Measurements from ENCODE around the gene TBX4. TPM values are rescaled to one million over a fixed set of nuclear protein-coding genes. Genes with fewer than 3 reads are reported as not detected.

TBX4 gene
- polyA plus RNA-seq, 1 donor (not counting 4 experiments of a cell fraction or from before 2014, with no cell fraction given), result 0.04 TPM

DNA sequence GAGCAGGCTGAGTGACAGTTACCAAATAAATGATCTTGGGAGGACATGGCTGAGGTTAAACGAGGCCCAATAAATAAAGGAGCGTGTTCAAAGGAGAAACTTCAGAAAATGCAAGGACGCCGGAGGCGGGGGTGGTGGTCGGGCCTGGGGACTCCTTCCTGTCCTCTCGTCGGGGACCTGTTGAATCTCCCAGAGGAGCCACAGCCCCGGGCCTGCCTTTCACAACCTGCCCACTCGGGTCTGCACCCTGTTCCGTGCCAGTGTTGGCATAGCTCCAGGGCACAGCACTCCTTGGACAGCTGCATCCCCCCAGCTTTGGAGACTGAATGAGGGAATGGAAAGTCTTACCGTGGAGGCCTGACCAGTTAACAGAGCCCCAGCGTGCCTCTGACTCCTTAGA lies 8.1 kb upstream of the TBX4 start:
- H3K4me2 ChIP-seq (ENCODE audit: control insufficient read depth, extremely low read depth, insufficient read depth, low read depth, low read length), result no peak overlapping the region
- H3K27ac ChIP-seq (ENCODE audit: control insufficient read depth, insufficient read depth, low read length), result no peak overlapping the region
- no peaks in the 10 kb centered on the region for H3K36me3 ChIP-seq (ENCODE audit: control insufficient read depth in 2 of 2, extremely low read depth in 1 of 2, insufficient read depth in 2 of 2, low read length in 2 of 2)
- H3K9me3 ChIP-seq (ENCODE audit: control insufficient read depth, low read depth, low read length), result no peaks in the 10 kb centered on the region
- H3K9ac ChIP-seq (ENCODE audit: control insufficient read depth, extremely low read depth, insufficient read depth, low read length), result no peak overlapping the region
- DNase-seq (ENCODE audit: low read depth, low spot score), result no peak
- dilution Hi-C loops (cut with MboI; ENCODE audit: extremely low pct_ligation_motif_present, low sequenced_read_pairs), result no loop called here
- peaks cover 11% of the 10 kb centered on the region for H3K27me3 ChIP-seq (ENCODE audit: control insufficient read depth, extremely low read depth, insufficient read depth, low read length)
- no peak for FAIRE-seq
- H3K9me1 ChIP-seq (ENCODE audit: control insufficient read depth, extremely low read depth, insufficient read depth, low read length), result no peaks in the 10 kb centered on the region
- H3K4me3 ChIP-seq (ENCODE audit: control insufficient read depth in 2 of 3, extremely low read depth in 1 of 3, insufficient read depth in 2 of 3, low read depth in 1 of 3, low read length in 3 of 3), result no peak overlapping the region
- H2AFZ ChIP-seq (ENCODE audit: control insufficient read depth, low read length), result no peak overlapping the region
- no peaks in the 10 kb centered on the region for H3K4me1 ChIP-seq (ENCODE audit: control insufficient read depth, extremely low read depth, insufficient read depth, low read length)
- no peaks in the 10 kb centered on the region for H4K20me1 ChIP-seq (ENCODE audit: control insufficient read depth, extremely low read depth, insufficient read depth, low read length)
- TF ChIP-seq CTCF (optimal IDR thresholded peaks at IDR 0.05 in 1 of 3, IDR thresholded peaks at IDR 0.05 in 1 of 3, conservative IDR thresholded peaks at IDR 0.05 in 1 of 3; ENCODE audit: extremely low read depth in 1 of 3, insufficient read depth in 2 of 3, low read length in 3 of 3), result no peak
- TF ChIP-seq EZH2 (IDR thresholded peaks at IDR 0.05; ENCODE audit: low read length), result no peak
- no peaks in the 10 kb centered on the region for H3K79me2 ChIP-seq (ENCODE audit: control insufficient read depth, insufficient read depth, low read length)

DNA sequence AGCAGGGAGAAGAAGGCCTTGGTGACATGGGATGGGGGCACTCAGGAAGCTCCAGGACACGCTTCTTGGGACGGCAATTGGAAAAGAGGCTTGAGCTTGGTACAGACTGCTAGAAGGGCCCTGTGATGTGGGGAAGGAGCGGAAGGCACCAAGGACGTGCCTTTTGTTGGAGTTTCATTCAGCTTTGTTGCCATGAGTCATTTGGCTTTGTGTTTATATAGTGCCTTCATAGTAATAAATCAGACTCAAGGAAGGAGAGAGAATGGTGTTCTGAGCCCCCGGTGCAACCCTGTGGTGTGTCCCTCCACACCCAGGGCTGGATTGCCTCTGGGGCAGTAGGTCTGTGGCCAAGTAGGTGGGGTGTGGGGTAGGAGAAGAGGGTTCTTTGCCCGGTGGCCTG lies 7.4 kb upstream of the TBX4 start:
- no peaks in the 10 kb centered on the region for H3K9me1 ChIP-seq (ENCODE audit: control insufficient read depth, extremely low read depth, insufficient read depth, low read length)
- DNase-seq (ENCODE audit: low read depth, low spot score), result no peak
- no peak overlapping the region for H3K27ac ChIP-seq (ENCODE audit: control insufficient read depth, insufficient read depth, low read length)
- H3K4me2 ChIP-seq (ENCODE audit: control insufficient read depth, extremely low read depth, insufficient read depth, low read depth, low read length), result no peak overlapping the region
- FAIRE-seq, result no peak
- no peaks in the 10 kb centered on the region for H3K79me2 ChIP-seq (ENCODE audit: control insufficient read depth, insufficient read depth, low read length)
- no peak overlapping the region for H3K4me3 ChIP-seq (ENCODE audit: control insufficient read depth in 2 of 3, extremely low read depth in 1 of 3, insufficient read depth in 2 of 3, low read depth in 1 of 3, low read length in 3 of 3)
- dilution Hi-C loops (cut with MboI; ENCODE audit: extremely low pct_ligation_motif_present, low sequenced_read_pairs), result no loop called here
- TF ChIP-seq CTCF (optimal IDR thresholded peaks at IDR 0.05 in 1 of 3, IDR thresholded peaks at IDR 0.05 in 1 of 3, conservative IDR thresholded peaks at IDR 0.05 in 1 of 3; ENCODE audit: extremely low read depth in 1 of 3, insufficient read depth in 2 of 3, low read length in 3 of 3) (no peak), EZH2 (IDR thresholded peaks at IDR 0.05; ENCODE audit: low read length) (no peak)
- no peaks in the 10 kb centered on the region for H3K4me1 ChIP-seq (ENCODE audit: control insufficient read depth, extremely low read depth, insufficient read depth, low read length)
- peaks cover 11% of the 10 kb centered on the region for H3K27me3 ChIP-seq (ENCODE audit: control insufficient read depth, extremely low read depth, insufficient read depth, low read length)
- no peaks in the 10 kb centered on the region for H3K9me3 ChIP-seq (ENCODE audit: control insufficient read depth, low read depth, low read length)
- no peak overlapping the region for H2AFZ ChIP-seq (ENCODE audit: control insufficient read depth, low read length)
- no peak overlapping the region for H3K9ac ChIP-seq (ENCODE audit: control insufficient read depth, extremely low read depth, insufficient read depth, low read length)
- no peaks in the 10 kb centered on the region for H3K36me3 ChIP-seq (ENCODE audit: control insufficient read depth in 2 of 2, extremely low read depth in 1 of 2, insufficient read depth in 2 of 2, low read length in 2 of 2)
- no peaks in the 10 kb centered on the region for H4K20me1 ChIP-seq (ENCODE audit: control insufficient read depth, extremely low read depth, insufficient read depth, low read length)
